HG02870 (cell line): ENCODE measurements around the gene ZNF837.

ENCODE experiments used
- ATAC-seq: cut with Tn5 transposase; IDR thresholded peaks from one replicate; pipeline ENCODE4 v1.9.1; 2021; ENCODE audit warnings: mild to moderate bottlenecking, moderate library complexity; ENCODE audit not compliant: unreplicated experiment

Gene ZNF837

DNA sequence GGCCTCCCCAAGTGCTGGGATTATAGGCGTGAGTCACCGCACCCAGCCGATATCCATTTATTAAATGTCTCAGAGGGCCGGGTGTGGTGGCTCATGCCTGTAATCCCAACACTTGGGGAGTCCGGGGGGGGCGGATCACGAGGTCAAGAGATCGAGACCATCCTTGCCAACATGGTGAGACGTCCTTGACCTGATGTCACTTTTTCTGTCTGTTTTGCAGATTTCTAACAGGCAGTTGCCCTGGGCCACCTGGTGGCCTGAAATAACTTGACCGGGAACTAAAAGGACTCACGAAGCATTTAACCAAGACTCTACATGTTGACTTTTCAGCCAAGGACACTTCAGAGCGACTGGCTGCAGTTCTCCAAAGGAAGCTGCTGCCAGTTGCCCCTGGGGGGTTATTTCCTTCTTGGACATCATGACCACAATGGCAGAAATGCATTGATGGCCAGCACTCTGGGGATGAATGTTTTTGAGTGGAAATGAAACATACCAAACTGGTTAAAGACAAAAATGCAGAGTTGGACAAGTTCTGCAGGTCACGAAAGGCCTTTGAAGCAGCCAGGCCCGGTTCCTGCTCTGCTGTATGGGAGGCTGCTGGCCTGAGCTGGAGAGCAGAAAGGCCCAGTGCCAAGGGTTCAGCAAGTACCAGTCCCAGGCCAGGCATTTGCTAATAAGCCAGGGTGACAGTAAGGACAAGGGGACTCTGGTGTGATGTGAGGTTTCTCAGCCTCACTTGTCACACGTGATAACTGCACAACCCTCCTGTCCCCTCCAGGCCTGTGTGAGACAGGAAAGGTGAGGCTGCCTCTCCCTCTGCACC is 8.3 kb downstream of the ZNF837 start:
- ATAC-seq: no peak

DNA sequence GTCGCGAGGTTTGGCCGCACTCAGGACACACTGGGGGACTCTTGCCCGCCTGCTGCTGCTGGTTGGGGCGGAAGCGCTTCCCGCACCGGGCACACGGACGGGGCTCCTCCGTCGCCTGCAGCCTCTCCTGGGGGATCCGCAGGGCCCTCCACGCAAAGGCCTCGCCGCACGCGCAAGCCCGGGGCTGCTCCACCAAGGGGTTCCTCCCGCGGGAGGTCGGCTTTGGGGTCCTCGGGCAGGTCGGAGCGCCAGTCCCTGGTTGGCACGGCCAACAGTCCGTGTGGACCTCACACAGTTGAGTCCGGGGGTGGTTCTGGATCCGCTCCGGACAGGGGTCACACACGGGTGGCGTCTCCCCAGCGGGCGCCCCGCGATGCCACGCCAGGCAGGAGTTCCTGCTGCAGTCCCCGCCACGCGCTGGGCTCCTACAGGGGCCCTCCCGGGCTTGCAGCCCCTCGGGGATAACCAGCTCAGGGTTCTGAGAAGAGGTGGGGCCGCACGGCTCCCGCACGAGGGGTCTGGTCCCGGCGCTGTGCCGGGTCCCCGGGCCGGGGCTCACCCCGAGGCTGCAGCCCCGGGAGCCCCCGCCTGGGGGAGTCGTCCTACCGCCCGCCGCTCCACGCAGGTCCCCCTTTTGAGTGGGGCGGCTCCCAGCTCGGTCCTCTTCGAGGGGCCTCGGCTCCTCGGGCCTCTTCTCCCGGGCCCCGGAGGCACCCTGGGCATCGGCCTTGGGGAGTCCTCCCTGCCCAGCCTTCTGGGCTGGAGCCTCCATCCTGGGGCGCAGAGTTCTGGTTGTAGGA is 12.1 kb downstream of the ZNF837 start:
- no peak for ATAC-seq

- ATAC-seq: no peak
Observed at GRCh38 chr19:58367698-58368454, 13.0 kb downstream of the ZNF837 start.

GRCh38 chr19:58366585-58367430 is 14.0 kb downstream of the ZNF837 start:
- no peak for ATAC-seq

GRCh38 chr19:58364146-58364545 is 16.7 kb downstream of the ZNF837 start:
- no peak for ATAC-seq

DNA sequence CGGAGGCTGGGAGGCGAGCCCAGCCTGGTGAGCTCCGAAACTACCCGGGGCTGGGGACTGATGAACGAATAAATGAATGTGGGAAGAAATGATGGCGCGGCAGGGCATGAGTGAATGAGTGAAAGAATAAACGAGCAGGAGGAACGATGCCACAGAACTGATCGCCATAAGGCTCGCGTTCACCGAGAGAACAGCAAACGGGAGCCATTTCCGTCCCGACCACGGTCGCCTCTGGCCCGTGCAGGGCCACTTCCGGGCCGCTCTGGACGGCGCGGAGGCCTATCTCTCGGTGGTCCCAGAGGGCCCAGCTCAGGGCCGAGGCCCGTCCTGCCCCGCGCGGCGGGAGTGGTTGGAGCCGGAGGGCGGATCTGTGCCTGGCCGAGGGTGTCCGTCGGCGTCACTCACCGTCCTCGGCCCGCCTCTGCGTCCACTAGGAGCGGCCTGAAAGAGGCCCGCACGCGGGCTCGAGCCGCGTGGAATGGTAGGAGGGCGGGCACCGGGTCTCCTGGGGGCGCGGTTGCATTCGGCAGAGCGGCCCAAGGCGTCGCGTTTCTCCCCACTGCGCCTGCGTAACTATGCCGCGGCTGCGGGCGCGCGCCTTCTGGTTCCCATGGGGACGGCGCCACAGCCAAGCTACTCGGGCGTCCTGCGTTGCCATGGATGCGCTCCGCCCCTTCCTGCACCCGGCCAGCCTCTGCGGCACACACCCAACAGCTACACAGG is 18.4 kb downstream of the ZNF837 start, which contains the start of gene ZNF497:
Gene ZNF497, minus strand, starts transcription at position 480 of the 723 bp plus-strand sequence. CDS start 5,116 bp downstream, outside the sequence.
- ATAC-seq: peak; percentile 77

GRCh38 chr19:58361900-58362271 is 18.9 kb downstream of the ZNF837 start:
- ATAC-seq: peak; percentile 2

DNA sequence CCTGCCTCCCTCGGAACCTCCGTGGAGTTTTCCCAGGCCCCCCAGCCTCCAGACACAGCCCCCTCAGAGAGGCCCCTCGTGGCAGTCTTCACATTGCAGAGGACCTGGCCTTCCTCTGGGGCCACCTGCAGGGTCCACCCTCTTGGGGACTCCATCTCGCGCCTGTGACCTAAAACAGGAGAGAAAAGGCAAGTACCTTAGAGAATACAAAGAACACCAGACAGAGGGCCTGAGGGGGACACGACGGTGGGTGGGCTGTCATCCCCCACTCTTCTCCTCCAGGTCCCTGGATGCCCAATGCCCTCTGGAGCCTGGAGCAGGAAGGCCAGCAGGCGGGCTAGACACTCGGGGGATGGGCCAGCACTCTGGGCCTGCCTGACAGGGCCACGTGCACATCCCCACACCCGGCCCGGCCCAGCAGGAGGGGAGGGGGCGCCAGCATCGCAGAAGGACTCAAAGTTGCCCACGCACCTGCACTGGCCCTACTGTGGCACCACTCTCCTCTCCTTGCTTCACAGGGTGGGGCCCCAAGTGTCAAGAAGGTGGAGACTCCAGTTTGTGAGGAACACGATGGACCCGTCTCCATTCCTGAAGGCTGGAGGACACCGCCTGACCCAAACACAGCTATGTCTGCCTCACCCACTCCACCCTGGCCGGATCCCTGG is 23.2 kb downstream of the ZNF837 start:
- no peak for ATAC-seq

DNA sequence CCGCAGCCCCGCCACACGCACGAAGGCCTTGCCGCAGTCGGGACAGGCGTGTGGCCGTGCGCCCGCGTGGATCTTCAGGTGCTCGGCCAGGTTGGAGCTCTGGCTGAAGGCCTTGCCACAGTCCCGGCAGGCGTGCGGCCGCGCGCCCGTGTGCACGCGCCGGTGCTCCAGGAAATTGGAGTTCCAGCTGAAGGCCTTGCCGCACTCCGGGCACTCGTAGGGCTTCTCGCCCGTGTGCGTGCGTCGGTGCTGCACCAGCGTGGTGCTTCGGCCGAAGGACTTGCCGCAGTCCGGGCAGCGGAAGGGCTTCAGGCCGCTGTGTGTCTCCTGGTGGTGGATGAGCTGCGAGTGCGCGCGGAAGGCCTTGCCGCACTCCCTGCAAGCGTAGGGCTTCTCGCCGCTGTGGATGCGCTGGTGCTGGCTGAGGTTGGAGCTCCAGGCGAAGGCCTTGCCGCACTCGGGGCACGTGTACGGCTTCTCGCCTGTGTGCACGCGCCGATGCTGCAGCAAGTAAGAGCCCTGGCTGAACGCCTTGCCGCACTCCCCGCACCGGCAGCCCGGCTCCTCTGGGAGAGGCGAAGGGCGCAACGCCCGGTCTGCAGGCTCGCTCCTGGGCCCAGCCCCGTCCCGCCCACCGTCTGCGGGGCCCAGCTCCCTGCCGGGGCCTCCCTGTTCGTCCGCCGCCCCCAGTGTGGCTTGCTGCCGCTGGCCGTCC is 23.9 kb downstream of the ZNF837 start:
- ATAC-seq: no peak

DNA sequence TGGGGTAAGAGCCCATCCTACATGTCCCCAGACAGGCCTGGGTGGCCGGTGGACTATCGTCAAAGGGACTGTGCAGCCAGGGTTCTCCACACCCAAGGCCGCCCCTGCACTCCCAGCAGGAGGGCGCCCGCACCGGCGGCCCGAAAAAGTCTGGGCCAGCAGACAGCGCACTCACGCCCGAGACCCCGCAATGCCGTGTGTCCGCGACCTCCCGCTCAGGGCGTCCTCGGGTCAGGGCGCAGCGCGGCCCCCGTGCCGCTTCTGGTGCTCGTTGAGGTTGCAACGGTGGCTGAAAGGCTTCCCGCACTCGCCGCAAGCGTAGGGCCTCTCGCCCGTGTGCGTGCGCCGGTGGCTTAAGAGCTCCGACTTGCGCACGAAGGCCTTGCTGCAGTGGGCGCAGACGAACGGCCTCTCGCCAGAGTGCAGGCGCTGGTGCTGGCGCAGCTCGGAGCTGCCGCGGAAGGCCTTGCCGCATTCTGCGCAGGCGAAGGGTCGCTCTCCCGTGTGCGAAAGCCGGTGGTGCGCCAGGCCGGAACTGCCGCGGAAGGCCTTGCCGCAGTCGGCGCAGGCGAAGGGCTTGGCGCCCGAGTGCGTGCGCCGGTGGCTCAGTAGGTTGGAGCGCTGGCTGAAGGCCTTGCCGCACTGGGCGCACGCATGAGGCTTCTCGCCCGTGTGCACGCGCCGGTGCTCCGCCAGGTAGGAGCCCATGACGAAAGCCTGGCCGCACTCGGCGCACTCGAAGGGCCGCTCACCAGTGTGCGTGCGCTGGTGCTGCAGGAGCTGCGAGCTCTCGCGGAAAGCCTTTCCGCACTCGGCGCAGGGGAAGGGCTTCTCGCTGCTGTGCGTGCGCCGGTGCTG is 24.7 kb downstream of the ZNF837 start:
- no peak for ATAC-seq

- no peak for ATAC-seq
Observed at GRCh38 chr19:58355215-58355796, 25.5 kb downstream of the ZNF837 start.

GRCh38 chr19:58354478-58355030 is 26.3 kb downstream of the ZNF837 start:
- ATAC-seq: no peak

- ATAC-seq: no peak
Observed at GRCh38 chr19:58353717-58354477, 26.9 kb downstream of the ZNF837 start.

DNA sequence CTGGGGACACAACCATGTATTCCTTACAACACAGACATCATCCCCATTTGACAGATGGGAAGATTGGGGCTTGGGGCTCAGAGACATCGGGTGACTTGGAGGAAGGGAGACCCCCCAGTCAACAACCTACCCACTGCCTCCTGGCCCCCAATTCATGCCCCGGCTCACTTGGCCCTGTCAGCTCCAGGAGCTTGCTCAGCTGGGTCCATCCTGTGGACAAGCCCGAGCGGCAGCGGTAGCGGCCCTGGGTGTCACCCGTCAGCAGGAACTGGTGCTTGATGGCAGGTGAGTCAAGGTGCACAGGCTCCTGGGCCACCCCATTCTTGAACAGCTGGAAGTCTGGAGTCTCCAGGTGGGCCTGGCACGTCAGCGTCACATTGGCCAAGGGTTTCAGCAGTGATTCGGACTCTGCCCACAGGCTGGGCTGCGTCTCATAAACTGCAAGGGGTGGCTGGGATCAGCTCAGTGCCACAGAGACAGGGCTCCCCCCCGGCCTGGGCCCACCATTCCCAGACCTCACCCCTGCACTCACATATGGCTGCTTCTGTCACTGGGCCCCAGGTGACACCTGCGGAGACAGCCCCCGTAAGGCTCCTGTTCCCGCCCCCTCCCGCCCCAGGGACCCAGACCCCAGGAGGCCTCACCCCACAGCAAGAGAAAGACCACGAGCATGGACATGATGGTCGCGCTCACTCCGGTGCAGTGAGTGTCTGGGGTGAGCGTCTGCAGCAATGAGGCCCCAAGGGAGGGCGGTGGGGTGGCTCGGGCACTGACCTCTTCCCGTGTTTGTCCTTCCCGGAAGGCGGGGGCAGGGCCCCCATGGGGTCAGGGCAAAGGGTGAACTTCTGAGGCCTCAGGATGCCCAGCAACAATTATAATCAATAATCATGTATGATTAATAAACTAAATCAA is 27.8 kb downstream of the ZNF837 start, which contains the start of gene A1BG:
Gene A1BG, minus strand, starts transcription at position 733 of the 912 bp plus-strand sequence. Its CDS starts 55 bp downstream, at position 678.
- ATAC-seq: no peak
